ENCODE measurements around the gene NADK. TPM values are rescaled to one million over a fixed set of nuclear protein-coding genes. Genes with fewer than 3 reads are reported as not detected.
A peak's percentile ranks its signal among the peaks of the same experiment; 100 is the strongest.

The NADK gene
- total RNA-seq, 1 experiment from 2014 or later, result 124 TPM

DNA sequence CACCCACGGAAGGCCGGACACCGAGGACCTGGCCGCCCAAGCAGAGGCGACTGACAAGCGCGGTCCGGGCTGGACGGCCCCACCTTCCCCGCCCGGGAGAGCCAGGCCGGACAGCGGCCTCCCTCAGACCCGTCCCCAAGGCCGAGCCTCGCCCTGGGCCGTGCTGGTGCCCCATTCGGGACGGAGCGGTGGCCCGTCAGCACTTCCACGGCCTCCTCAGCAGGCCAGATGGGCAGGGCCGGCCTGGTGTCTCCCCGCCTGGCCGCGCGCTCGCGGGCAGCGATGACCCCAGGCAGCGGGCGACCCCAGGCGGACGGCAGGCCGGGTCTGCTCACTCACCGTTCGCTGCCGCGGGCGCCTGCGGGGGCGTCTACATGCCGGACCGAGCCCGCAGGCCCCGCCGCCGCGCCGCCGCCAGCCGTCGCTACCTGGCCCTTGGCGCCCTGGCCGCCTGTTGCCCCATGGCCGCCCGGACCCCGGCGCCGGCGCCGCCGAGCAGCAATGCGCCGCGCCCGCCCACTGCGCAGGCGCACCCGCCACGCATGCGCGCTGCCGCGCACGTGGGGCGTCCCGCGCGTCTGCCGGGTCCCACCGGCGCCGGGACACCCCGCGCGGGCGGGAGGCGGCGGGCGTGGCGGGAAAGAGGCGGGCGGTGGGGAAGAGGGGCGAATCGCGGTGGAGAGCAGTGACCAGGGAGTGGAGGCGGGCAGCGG, at the start of gene NADK (continued):
- TF ChIP-seq ZNF263 (CRISPR knock-in tag; IDR thresholded peaks at IDR 0.05; ENCODE audit: low read depth) (no peak), ESRRA (CRISPR knock-in tag; IDR thresholded peaks at IDR 0.05; ENCODE audit: borderline replicate concordance) (peak; percentile 31; the same call in 1 of the 2 replicates), PRRX2 (CRISPR knock-in tag; IDR thresholded peaks at IDR 0.05) (no peak)
- TF ChIP-seq, protein P1, sequence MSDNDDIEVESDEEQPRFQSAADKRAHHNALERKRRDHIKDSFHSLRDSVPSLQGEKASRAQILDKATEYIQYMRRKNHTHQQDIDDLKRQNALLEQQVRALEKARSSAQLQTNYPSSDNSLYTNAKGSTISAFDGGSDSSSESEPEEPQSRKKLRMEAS (CRISPR knock-in tag; IDR thresholded peaks at IDR 0.05), result no peak; the same call in 1 of the 2 replicates

DNA sequence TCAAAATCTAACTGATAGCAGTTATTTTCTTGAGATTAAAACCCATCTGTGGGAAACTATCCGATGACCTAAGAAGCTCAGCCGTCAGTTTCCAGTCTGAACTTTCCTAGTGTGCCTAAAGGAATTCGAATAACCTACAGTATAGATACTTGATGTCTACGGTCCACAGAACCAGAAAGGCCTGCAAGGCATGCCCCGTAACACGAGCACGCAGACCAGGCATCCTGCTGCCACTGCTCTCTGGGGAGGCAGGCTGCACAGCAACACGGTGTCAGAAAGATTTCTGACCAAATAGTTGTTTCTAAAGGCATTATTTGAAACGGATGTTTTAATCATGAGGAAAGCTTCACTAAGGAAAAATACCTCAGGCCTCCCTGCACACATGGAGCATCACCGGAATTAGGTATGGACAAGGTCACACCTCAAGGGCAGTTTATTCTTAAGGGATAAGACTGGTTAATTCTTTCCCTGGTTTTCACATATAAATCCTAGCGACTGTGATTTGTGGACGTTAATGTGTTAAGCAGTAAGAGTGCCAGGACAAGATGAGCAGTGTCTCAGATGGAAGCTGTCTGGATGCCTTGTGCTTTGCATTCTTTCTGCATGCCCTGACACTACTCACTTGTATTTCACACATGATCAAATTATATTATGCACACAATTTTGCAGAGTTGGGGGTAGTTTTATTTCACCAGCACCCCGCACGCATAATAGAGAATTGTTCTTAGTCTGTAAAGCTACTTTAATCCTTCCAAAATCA, 49.0 kb upstream of the NADK start:
- ATAC-seq (peak; percentile 50), DNase-seq (ENCODE audit: low spot score) (no peak)
- H3K4me3 Mint-ChIP-seq, result no peak overlapping the region
- H3K27ac Mint-ChIP-seq, result peak overlapping the region; percentile 88
- no peaks in the 10 kb centered on the region for H3K9me3 Mint-ChIP-seq
- H3K36me3 Mint-ChIP-seq, result peaks cover 30% of the 10 kb centered on the region
- no peaks in the 10 kb centered on the region for H3K27me3 Mint-ChIP-seq (ENCODE audit: low read depth)
- TF ChIP-seq, protein P2, sequence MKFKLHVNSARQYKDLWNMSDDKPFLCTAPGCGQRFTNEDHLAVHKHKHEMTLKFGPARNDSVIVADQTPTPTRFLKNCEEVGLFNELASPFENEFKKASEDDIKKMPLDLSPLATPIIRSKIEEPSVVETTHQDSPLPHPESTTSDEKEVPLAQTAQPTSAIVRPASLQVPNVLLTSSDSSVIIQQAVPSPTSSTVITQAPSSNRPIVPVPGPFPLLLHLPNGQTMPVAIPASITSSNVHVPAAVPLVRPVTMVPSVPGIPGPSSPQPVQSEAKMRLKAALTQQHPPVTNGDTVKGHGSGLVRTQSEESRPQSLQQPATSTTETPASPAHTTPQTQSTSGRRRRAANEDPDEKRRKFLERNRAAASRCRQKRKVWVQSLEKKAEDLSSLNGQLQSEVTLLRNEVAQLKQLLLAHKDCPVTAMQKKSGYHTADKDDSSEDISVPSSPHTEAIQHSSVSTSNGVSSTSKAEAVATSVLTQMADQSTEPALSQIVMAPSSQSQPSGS (CRISPR knock-in tag; IDR thresholded peaks at IDR 0.05; ENCODE audit: borderline replicate concordance, low read depth), result no peak
- no peak for TF ChIP-seq NFE2L1 (CRISPR knock-in tag; IDR thresholded peaks at IDR 0.05)
- no peak for TF ChIP-seq ZNF121 (CRISPR knock-in tag; IDR thresholded peaks at IDR 0.05)
- TF ChIP-seq, protein P3, sequence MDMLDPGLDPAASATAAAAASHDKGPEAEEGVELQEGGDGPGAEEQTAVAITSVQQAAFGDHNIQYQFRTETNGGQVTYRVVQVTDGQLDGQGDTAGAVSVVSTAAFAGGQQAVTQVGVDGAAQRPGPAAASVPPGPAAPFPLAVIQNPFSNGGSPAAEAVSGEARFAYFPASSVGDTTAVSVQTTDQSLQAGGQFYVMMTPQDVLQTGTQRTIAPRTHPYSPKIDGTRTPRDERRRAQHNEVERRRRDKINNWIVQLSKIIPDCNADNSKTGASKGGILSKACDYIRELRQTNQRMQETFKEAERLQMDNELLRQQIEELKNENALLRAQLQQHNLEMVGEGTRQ (CRISPR knock-in tag; IDR thresholded peaks at IDR 0.05), result no peak
- TF ChIP-seq, protein P4, sequence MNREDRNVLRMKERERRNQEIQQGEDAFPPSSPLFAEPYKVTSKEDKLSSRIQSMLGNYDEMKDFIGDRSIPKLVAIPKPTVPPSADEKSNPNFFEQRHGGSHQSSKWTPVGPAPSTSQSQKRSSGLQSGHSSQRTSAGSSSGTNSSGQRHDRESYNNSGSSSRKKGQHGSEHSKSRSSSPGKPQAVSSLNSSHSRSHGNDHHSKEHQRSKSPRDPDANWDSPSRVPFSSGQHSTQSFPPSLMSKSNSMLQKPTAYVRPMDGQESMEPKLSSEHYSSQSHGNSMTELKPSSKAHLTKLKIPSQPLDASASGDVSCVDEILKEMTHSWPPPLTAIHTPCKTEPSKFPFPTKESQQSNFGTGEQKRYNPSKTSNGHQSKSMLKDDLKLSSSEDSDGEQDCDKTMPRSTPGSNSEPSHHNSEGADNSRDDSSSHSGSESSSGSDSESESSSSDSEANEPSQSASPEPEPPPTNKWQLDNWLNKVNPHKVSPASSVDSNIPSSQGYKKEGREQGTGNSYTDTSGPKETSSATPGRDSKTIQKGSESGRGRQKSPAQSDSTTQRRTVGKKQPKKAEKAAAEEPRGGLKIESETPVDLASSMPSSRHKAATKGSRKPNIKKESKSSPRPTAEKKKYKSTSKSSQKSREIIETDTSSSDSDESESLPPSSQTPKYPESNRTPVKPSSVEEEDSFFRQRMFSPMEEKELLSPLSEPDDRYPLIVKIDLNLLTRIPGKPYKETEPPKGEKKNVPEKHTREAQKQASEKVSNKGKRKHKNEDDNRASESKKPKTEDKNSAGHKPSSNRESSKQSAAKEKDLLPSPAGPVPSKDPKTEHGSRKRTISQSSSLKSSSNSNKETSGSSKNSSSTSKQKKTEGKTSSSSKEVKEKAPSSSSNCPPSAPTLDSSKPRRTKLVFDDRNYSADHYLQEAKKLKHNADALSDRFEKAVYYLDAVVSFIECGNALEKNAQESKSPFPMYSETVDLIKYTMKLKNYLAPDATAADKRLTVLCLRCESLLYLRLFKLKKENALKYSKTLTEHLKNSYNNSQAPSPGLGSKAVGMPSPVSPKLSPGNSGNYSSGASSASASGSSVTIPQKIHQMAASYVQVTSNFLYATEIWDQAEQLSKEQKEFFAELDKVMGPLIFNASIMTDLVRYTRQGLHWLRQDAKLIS (CRISPR knock-in tag; IDR thresholded peaks at IDR 0.05; ENCODE audit: borderline replicate concordance), result no peak
- TF ChIP-seq CREB1 (CRISPR knock-in tag; IDR thresholded peaks at IDR 0.05), result no peak
- TF ChIP-seq, protein P5, sequence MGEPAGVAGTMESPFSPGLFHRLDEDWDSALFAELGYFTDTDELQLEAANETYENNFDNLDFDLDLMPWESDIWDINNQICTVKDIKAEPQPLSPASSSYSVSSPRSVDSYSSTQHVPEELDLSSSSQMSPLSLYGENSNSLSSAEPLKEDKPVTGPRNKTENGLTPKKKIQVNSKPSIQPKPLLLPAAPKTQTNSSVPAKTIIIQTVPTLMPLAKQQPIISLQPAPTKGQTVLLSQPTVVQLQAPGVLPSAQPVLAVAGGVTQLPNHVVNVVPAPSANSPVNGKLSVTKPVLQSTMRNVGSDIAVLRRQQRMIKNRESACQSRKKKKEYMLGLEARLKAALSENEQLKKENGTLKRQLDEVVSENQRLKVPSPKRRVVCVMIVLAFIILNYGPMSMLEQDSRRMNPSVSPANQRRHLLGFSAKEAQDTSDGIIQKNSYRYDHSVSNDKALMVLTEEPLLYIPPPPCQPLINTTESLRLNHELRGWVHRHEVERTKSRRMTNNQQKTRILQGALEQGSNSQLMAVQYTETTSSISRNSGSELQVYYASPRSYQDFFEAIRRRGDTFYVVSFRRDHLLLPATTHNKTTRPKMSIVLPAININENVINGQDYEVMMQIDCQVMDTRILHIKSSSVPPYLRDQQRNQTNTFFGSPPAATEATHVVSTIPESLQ (CRISPR knock-in tag; IDR thresholded peaks at IDR 0.05), result no peak
- TF ChIP-seq, protein P6, sequence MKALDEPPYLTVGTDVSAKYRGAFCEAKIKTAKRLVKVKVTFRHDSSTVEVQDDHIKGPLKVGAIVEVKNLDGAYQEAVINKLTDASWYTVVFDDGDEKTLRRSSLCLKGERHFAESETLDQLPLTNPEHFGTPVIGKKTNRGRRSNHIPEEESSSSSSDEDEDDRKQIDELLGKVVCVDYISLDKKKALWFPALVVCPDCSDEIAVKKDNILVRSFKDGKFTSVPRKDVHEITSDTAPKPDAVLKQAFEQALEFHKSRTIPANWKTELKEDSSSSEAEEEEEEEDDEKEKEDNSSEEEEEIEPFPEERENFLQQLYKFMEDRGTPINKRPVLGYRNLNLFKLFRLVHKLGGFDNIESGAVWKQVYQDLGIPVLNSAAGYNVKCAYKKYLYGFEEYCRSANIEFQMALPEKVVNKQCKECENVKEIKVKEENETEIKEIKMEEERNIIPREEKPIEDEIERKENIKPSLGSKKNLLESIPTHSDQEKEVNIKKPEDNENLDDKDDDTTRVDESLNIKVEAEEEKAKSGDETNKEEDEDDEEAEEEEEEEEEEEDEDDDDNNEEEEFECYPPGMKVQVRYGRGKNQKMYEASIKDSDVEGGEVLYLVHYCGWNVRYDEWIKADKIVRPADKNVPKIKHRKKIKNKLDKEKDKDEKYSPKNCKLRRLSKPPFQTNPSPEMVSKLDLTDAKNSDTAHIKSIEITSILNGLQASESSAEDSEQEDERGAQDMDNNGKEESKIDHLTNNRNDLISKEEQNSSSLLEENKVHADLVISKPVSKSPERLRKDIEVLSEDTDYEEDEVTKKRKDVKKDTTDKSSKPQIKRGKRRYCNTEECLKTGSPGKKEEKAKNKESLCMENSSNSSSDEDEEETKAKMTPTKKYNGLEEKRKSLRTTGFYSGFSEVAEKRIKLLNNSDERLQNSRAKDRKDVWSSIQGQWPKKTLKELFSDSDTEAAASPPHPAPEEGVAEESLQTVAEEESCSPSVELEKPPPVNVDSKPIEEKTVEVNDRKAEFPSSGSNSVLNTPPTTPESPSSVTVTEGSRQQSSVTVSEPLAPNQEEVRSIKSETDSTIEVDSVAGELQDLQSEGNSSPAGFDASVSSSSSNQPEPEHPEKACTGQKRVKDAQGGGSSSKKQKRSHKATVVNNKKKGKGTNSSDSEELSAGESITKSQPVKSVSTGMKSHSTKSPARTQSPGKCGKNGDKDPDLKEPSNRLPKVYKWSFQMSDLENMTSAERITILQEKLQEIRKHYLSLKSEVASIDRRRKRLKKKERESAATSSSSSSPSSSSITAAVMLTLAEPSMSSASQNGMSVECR (CRISPR knock-in tag; IDR thresholded peaks at IDR 0.05; ENCODE audit: borderline replicate concordance), result no peak
- TF ChIP-seq, protein P7, sequence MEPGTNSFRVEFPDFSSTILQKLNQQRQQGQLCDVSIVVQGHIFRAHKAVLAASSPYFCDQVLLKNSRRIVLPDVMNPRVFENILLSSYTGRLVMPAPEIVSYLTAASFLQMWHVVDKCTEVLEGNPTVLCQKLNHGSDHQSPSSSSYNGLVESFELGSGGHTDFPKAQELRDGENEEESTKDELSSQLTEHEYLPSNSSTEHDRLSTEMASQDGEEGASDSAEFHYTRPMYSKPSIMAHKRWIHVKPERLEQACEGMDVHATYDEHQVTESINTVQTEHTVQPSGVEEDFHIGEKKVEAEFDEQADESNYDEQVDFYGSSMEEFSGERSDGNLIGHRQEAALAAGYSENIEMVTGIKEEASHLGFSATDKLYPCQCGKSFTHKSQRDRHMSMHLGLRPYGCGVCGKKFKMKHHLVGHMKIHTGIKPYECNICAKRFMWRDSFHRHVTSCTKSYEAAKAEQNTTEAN (CRISPR knock-in tag; IDR thresholded peaks at IDR 0.05), result no peak
- no peak for TF ChIP-seq NR2C2 (CRISPR knock-in tag; IDR thresholded peaks at IDR 0.05)
- no peak for TF ChIP-seq TEAD1 (CRISPR knock-in tag; IDR thresholded peaks at IDR 0.05)
- peaks cover 25% of the 10 kb centered on the region for H3K4me1 Mint-ChIP-seq
- CTCF ChIA-PET, result interaction anchor here (0.7 to 2.1 kb wide), 5 partner anchors 21 to 149 kb away, joined by 3 to 7 read pairs (median 3); no protein-coding TSS in a partner anchor
- POLR2A ChIA-PET, result interaction anchor here (0.6 kb wide), 1 partner anchor 46 kb away, joined by 4 read pairs; no protein-coding TSS in a partner anchor
